Aorta (tissue), 5 donors: Measurements from ENCODE around the gene IGSF9. TPM values are rescaled to one million over a fixed set of nuclear protein-coding genes. Genes with fewer than 3 reads are reported as not detected.

Experiments used
- ATAC-seq: fragments of 200-7000 bp; cut with Tn5 transposase; one replicate; pipeline ENCODE4 v1.9.1; 2022; ENCODE audit warnings: moderate library complexity; ENCODE audit not compliant: low FRiP score
- DNase-seq, 2 donors: peaks; one replicate each; pipeline ENCODE4 v3.0.0-alpha.2; 2020
- H3K27ac ChIP-seq, 2 donors: one replicate each; pipeline ENCODE4 v1.5.1; 2013; ENCODE audit warnings: low read length in 2 of 2, mild to moderate bottlenecking in 2 of 2, moderate library complexity in 2 of 2, control low read depth in 1 of 2, inconsistent platforms in 1 of 2, low read depth in 1 of 2
- H3K27me3 ChIP-seq, 2 donors: one replicate each; pipeline ENCODE4 v1.6.1; 2013; ENCODE audit warnings: control low read depth in 1 of 2, low read length in 1 of 2, mild to moderate bottlenecking in 1 of 2, moderate library complexity in 1 of 2; ENCODE audit not compliant: insufficient read depth in 2 of 2, control insufficient read depth in 1 of 2
- H3K36me3 ChIP-seq, 2 donors: one replicate each; pipeline ENCODE4 v1.6.1; 2013; ENCODE audit warnings: control low read depth in 1 of 2, low read length in 1 of 2, mild to moderate bottlenecking in 1 of 2; ENCODE audit not compliant: insufficient read depth in 2 of 2, control insufficient read depth in 1 of 2
- H3K4me1 ChIP-seq, 2 donors: one replicate each; pipeline ENCODE4 v1.6.1; 2013; ENCODE audit warnings: low read length in 2 of 2, control low read depth in 1 of 2, mild to moderate bottlenecking in 1 of 2, moderate library complexity in 1 of 2; ENCODE audit not compliant: insufficient read depth in 2 of 2, control insufficient read depth in 1 of 2
- H3K4me3 ChIP-seq, 2 donors: one replicate each; pipeline ENCODE4 v1.5.1; 2013; ENCODE audit warnings: low read length in 2 of 2, control low read depth in 1 of 2, mild to moderate bottlenecking in 1 of 2
- H3K9me3 ChIP-seq: one replicate; pipeline ENCODE4 v1.6.1; 2013; ENCODE audit warnings: mild to moderate bottlenecking, low read length; ENCODE audit not compliant: control insufficient read depth
- whole genome bisulfite sequencing, 2 donors: extraction: QIAGEN DNeasy Blood & Tissue Kit; methylation state at CpG; one replicate each; pipeline ENCODE4 v1.1.7; 2013; 5-methylcytosine and 5-hydroxymethylcytosine counted together
- intact Hi-C, 2 donors: fragments of 100-400 bp; cut with DNase I; formaldehyde crosslinking; loops; one replicate each; pipeline versions ENCODE4 v1.14.2 to v1.15.0; 2022
- long read RNA-seq, 2 donors: library from polyadenylated mRNA; unstranded; transcript quantifications; one replicate each; pipeline ENCODE4 v2.0.0, GENCODE V29; 2020 to 2021
- polyA plus RNA-seq, 2 donors: library from polyadenylated mRNA; stranded (reverse); fragments of 200-250 nt; gene quantifications; one replicate each; pipeline ENCODE4 v1.2.3, GENCODE V29; 2013
- total RNA-seq, 2 donors: library from RNA; stranded (reverse); fragmentation: NEBNext Ultra II Directional; extraction: Animal tissue kit (Norgen Biotek cat#: 25700); gene quantifications; one replicate each; pipeline ENCODE4 v1.2.1, GENCODE V29; 2021
- donor health status: healthy with polysubstance abuse.
- donor health status: Bipolar disorder and iron deficiency.
- donor health status: DM: no; HTN: no; CAD: no.
- donor health status: DM: no; HTN: no; CAD: no.
- donor health status: DM: yes; HTN: yes; CAD: no.

IGSF9 gene, protein sequence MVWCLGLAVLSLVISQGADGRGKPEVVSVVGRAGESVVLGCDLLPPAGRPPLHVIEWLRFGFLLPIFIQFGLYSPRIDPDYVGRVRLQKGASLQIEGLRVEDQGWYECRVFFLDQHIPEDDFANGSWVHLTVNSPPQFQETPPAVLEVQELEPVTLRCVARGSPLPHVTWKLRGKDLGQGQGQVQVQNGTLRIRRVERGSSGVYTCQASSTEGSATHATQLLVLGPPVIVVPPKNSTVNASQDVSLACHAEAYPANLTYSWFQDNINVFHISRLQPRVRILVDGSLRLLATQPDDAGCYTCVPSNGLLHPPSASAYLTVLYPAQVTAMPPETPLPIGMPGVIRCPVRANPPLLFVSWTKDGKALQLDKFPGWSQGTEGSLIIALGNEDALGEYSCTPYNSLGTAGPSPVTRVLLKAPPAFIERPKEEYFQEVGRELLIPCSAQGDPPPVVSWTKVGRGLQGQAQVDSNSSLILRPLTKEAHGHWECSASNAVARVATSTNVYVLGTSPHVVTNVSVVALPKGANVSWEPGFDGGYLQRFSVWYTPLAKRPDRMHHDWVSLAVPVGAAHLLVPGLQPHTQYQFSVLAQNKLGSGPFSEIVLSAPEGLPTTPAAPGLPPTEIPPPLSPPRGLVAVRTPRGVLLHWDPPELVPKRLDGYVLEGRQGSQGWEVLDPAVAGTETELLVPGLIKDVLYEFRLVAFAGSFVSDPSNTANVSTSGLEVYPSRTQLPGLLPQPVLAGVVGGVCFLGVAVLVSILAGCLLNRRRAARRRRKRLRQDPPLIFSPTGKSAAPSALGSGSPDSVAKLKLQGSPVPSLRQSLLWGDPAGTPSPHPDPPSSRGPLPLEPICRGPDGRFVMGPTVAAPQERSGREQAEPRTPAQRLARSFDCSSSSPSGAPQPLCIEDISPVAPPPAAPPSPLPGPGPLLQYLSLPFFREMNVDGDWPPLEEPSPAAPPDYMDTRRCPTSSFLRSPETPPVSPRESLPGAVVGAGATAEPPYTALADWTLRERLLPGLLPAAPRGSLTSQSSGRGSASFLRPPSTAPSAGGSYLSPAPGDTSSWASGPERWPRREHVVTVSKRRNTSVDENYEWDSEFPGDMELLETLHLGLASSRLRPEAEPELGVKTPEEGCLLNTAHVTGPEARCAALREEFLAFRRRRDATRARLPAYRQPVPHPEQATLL
- total RNA-seq (under 1 TPM in 1 of 2 donors, not detected in 1; 0.30 TPM), polyA plus RNA-seq (1 to 10 TPM in 1 of 2 donors, under 1 TPM in 1; 0.05 to 1.0 TPM)
- long read RNA-seq, donor 1 = 0 reads
- long read RNA-seq, donor 2 = 0 reads

DNA sequence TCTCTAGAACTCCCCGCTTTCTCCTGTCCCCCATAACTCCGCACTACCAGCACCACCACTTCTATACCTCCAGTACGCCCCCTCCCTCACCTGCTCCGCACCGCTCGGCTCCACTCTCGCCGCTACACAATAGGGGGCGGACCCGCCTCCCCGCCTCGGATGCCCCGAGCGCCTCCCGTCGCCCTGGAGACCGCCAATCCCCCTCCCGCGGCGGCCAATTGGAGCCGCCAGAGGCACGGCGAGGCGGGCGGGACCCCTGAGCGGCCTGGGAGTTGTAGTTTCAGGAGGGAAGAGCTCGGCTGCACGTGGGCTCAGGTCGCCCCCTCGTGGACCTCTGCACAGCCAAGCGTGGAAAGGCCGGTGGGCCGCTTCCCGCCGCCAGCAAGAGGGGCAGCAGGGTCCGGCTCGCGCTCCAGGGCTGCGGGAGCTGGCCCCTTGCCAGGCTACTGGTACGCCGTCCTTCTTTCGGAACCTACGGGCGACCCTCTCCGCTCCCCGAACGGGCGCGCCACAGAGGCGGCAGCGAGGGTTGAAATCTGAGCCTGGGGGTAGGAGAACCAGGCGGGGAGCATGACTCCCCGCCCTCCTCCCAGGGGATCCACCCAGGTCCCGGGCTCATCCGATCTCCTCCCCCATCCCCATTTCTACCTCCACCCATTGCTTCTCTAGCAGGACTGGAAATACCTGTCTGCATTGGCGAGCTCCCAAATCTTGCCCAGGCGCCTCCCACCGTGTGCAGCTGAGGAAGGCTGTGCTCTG is at the start of gene IGSF9:
Gene IGSF9, minus strand, starts transcription at position 131 of the 759 bp plus-strand sequence. CDS start 2,159 bp downstream, outside the sequence.
- no peaks in the 10 kb centered on the region for H3K4me1 ChIP-seq
- no peaks in the 10 kb centered on the region for H3K36me3 ChIP-seq
- WGBS, 2 donors = 1% methylated on average over 53 to 58 of the region's 58 CpGs
- H3K27ac ChIP-seq = no peak within 1 kb of the TSS
- H3K27me3 ChIP-seq = no peaks in the 10 kb centered on the region
- intact Hi-C loops = loop anchor here (2.0 to 5.0 kb wide), 2 partner anchors 55 to 57 kb away; no protein-coding TSS in a partner anchor
- H3K4me3 ChIP-seq = peak within 1 kb of the TSS in 1 of 2 donors; percentile 6
- ATAC-seq (peak; percentile 90), DNase-seq (peak; percentile 86 to 94)
- no peaks in the 10 kb centered on the region for H3K9me3 ChIP-seq

DNA sequence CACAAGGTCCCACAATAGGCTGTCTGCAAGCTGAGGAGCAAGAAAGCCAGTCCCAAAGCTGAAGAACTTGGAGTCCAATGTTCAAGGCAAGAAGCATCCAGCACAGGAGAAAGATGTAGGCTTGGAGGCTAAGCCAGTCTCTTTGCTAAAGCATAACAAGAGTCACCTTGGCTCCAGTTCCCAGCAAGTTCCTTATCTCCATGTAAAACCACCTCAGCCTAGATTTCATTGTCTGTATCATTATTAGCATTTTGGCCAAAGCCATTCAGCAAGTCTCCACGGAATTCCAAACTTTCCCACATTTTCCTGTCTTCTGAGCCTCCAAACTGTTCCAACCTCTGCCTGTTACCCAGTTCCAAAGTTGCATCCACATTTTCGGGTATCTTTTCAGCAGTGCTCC is 49.5 kb upstream of the IGSF9 start:
- Histone ChIP-seq H3K4me1 (no peaks in the 10 kb centered on the region), H3K36me3 (no peaks in the 10 kb centered on the region), H3K27ac (no peak overlapping the region), H3K4me3 (no peak overlapping the region), H3K9me3 (no peaks in the 10 kb centered on the region), H3K27me3 (no peaks in the 10 kb centered on the region)
- 85 to 86% methylated on average over 2 of the region's 2 CpGs for WGBS, 2 donors
- DNase-seq (no peak), ATAC-seq (no peak)
- intact Hi-C loops = no loop called here

DNA sequence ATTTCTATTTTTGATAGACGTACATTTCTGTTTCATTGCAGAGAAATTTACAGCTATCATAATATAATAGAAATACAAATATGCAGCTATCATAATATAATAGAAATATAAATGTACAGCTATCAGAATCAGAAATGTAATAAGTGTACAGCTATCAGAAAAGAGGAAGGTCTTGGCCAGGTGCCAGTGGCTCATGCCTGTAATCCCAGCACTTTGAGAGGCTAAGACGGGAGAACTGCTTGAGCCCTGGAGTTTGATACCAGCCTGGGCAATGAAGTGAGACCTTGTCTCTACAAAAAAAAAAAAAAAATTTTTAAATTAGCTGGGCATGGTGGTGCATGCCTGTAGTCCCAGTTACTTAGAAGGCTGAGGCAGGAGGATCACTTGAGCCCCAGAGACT is 48.5 kb upstream of the IGSF9 start:
- H3K4me3 ChIP-seq = no peak overlapping the region
- no peaks in the 10 kb centered on the region for H3K36me3 ChIP-seq
- intact Hi-C loops = no loop called here
- 49 to 66% methylated on average over 2 of the region's 2 CpGs for WGBS, 2 donors
- no peak overlapping the region for H3K27ac ChIP-seq
- H3K9me3 ChIP-seq = no peaks in the 10 kb centered on the region
- ATAC-seq (no peak), DNase-seq (no peak)
- no peaks in the 10 kb centered on the region for H3K27me3 ChIP-seq
- no peaks in the 10 kb centered on the region for H3K4me1 ChIP-seq

DNA sequence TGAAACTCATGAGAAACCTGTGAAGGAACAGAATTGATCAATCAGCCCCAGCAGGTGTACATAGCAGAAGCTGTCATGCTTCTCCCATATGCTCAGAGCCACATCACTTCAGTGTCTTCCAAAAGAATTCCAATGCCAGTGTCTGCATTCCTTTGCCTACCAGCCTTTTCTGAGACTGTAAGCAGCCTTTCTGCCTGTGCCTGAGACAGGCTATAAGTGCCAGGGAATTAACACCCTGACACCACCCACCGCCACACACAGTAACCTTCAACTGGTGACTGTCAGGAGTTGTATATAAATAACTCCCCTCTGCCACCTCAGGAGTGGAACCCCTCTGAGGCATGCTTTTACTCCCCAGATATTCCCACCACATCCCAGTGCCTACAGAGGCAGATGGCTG is 46.7 kb upstream of the IGSF9 start:
- no peak for ATAC-seq
- no peak overlapping the region for H3K27ac ChIP-seq

DNA sequence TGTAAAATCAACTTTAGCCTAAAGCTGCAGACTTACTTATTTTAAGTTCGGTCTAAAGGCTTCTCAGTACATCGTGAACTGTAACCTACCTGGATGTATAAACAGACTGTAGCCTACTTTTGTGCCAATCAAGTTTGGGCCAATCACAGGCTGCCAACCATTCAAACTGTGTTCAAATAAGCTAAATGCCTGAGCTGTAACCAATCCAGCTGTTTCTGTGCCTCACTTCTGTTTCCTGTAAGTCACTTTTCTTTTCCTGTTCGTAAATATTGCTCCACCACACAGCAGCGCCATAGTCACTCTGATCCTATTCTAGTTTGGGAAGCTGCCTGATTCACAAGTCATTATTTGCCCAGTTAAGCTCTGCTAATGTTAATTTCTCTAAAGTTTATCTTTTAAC is 46.1 kb upstream of the IGSF9 start:
- Histone ChIP-seq H3K9me3 (peaks cover 2% of the 10 kb centered on the region), H3K27me3 (no peaks in the 10 kb centered on the region), H3K4me3 (no peak overlapping the region), H3K4me1 (no peaks in the 10 kb centered on the region), H3K27ac (no peak overlapping the region), H3K36me3 (no peaks in the 10 kb centered on the region)
- ATAC-seq (no peak), DNase-seq (no peak)
- intact Hi-C loops = no loop called here
- WGBS, 2 donors = 62 to 63% methylated on average over 4 of the region's 4 CpGs

More for the DNA sequence above, 46.7 kb upstream of the IGSF9 start:
- DNase-seq = no peak
- Histone ChIP-seq H3K4me1 (no peaks in the 10 kb centered on the region), H3K4me3 (no peak overlapping the region), H3K36me3 (no peaks in the 10 kb centered on the region), H3K9me3 (no peaks in the 10 kb centered on the region), H3K27me3 (no peaks in the 10 kb centered on the region)
- WGBS, 2 donors = 25 to 53% methylated on average over 1 of the region's 1 CpG
- intact Hi-C loops = no loop called here

DNA sequence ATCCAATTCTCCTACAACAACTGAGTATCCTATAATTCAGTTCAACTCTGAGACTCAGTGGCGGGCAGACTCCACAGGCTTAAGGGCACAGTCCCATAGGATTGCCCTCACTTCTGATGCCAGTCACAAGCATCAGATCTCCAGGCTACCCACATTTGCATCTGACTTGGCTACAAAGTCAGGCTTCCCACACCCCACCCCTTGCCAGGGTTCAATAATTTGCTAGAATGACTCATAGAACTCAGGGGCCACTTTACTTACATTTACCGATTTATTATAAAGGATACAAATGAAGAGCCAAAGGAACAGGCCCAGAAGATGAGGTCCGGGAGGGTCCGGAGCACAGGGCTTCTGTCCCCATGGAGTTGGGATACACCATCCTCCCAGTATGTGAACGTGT is 44.6 kb upstream of the IGSF9 start:
- DNase-seq = no peak
- Histone ChIP-seq H3K4me1 (no peaks in the 10 kb centered on the region), H3K36me3 (no peaks in the 10 kb centered on the region), H3K27ac (no peak overlapping the region), H3K4me3 (no peak overlapping the region), H3K9me3 (peaks cover 3% of the 10 kb centered on the region), H3K27me3 (no peaks in the 10 kb centered on the region)
- WGBS, 2 donors = 82% methylated on average over 5 of the region's 5 CpGs
- no peak for ATAC-seq
- intact Hi-C loops = no loop called here

DNA sequence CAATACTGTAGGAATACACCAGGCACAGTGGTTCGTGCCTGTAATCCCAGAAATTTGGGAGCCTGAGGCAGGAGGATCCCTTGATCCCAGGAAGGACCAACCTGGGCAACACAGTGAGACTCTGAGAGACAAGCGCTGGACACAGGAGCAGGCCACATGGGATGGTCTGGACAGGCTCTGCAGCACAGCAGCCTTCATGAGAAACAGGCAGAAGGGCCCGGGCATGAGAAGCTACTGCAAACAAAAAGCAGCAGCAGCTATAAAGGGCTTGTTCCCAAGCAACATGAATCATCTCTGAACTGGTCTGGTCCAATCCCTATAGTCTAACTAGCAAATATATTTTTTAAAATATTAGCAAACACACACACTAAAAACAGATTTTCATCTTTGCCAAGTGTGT is 44.2 kb upstream of the IGSF9 start:
- Histone ChIP-seq H3K4me1 (no peaks in the 10 kb centered on the region), H3K27ac (no peak overlapping the region), H3K4me3 (no peak overlapping the region), H3K36me3 (no peaks in the 10 kb centered on the region), H3K9me3 (peaks cover 3% of the 10 kb centered on the region), H3K27me3 (no peaks in the 10 kb centered on the region)
- no peak for DNase-seq
- 65 to 80% methylated on average over 3 of the region's 3 CpGs for WGBS, 2 donors
- ATAC-seq = no peak
- intact Hi-C loops = no loop called here

DNA sequence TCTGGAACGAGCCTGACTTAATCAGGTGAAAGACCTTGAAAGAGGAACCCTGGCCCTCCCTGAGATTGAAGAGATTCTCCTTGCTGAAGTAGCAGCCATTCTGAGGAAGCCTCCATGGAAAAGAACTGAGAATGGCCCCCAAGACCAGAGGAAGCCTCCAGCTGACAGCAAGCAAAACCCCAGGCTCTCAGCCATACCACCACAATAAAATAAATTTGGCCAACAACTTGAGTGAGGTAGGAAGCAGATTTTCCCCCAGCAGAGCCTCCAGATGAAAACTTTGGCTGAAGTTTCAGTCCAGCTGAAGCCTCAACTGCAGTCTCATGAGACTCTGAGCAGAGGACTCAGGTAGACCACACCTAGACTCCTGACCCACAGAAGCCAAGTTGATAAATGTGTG is 42.6 kb upstream of the IGSF9 start:
- H3K27ac ChIP-seq = no peak overlapping the region
- H3K4me1 ChIP-seq = no peaks in the 10 kb centered on the region
- no peak for DNase-seq
- WGBS, 2 donors = 73 to 83% methylated on average over 1 of the region's 1 CpG
- H3K36me3 ChIP-seq = no peaks in the 10 kb centered on the region
- intact Hi-C loops = no loop called here
- no peak overlapping the region for H3K4me3 ChIP-seq
- H3K27me3 ChIP-seq = no peaks in the 10 kb centered on the region
- peaks cover 3% of the 10 kb centered on the region for H3K9me3 ChIP-seq
- ATAC-seq = no peak
